MM.1S (cell line): ENCODE measurements around the gene FAM117A.

Experiments
- EZH2 ChIP-seq: fragments of 300-600 bp; sonication (generic); optimal IDR thresholded peaks from 2 replicates; pipeline ENCODE3; 2017; ENCODE audit warnings: low read depth, mild to moderate bottlenecking, antibody characterized with exemption, low read length, mixed read lengths
- EZH2phosphoT487 ChIP-seq: fragments of 300-600 bp; sonication (generic); IDR thresholded peaks from 2 replicates; pipeline ENCODE4 v1.6.1; 2018; ENCODE audit warnings: antibody characterized with exemption, low read length
- TF ChIP-seq, protein P1 (sequence below): fragments of 300-600 bp; sonication (generic); IDR thresholded peaks from 2 replicates; pipeline ENCODE4 v1.5.1; 2016; ENCODE audit warnings: antibody characterized with exemption, low read length, mixed read lengths

GRCh38 chr17:49789243-49789578 lies 25.3 kb upstream of the FAM117A start:
- TF ChIP-seq EZH2 (no peak), EZH2phosphoT487 (no peak)
- TF ChIP-seq, protein P1, sequence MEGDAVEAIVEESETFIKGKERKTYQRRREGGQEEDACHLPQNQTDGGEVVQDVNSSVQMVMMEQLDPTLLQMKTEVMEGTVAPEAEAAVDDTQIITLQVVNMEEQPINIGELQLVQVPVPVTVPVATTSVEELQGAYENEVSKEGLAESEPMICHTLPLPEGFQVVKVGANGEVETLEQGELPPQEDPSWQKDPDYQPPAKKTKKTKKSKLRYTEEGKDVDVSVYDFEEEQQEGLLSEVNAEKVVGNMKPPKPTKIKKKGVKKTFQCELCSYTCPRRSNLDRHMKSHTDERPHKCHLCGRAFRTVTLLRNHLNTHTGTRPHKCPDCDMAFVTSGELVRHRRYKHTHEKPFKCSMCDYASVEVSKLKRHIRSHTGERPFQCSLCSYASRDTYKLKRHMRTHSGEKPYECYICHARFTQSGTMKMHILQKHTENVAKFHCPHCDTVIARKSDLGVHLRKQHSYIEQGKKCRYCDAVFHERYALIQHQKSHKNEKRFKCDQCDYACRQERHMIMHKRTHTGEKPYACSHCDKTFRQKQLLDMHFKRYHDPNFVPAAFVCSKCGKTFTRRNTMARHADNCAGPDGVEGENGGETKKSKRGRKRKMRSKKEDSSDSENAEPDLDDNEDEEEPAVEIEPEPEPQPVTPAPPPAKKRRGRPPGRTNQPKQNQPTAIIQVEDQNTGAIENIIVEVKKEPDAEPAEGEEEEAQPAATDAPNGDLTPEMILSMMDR: no peak
